GM21723 (cell line): Measurements from ENCODE around the gene UBL3.

ENCODE experiments used
- ATAC-seq: cut with Tn5 transposase; IDR thresholded peaks from one replicate; pipeline ENCODE4 v1.9.1; 2021; ENCODE audit warnings: mild to moderate bottlenecking, moderate library complexity; ENCODE audit not compliant: unreplicated experiment

UBL3 gene

GRCh38 chr13:29850213-29850898 is at the start of gene UBL3:
Gene UBL3, minus strand, starts transcription at chr13:29850617. Its CDS starts 1,079 bp downstream, at chr13:29849538.
- ATAC-seq = peak; percentile 86

GRCh38 chr13:29897102-29897501 is 46.7 kb upstream of the UBL3 start:
- ATAC-seq = no peak

GRCh38 chr13:29893438-29893837 is 43.0 kb upstream of the UBL3 start:
- no peak for ATAC-seq

GRCh38 chr13:29892151-29892550 is 41.7 kb upstream of the UBL3 start:
- ATAC-seq = no peak

GRCh38 chr13:29889111-29889510 is 38.7 kb upstream of the UBL3 start:
- ATAC-seq = no peak

- ATAC-seq = no peak
Observed at GRCh38 chr13:29888306-29888705, 37.9 kb upstream of the UBL3 start.

- no peak for ATAC-seq
Observed at GRCh38 chr13:29887686-29888085, 37.3 kb upstream of the UBL3 start.

- no peak for ATAC-seq
Observed at GRCh38 chr13:29887030-29887557, 36.7 kb upstream of the UBL3 start.

- ATAC-seq = no peak
Observed at GRCh38 chr13:29886446-29886845, 36.0 kb upstream of the UBL3 start.

GRCh38 chr13:29885989-29886388 is 35.6 kb upstream of the UBL3 start:
- no peak for ATAC-seq

- no peak for ATAC-seq
Observed at GRCh38 chr13:29884671-29885430, 34.4 kb upstream of the UBL3 start.

- no peak for ATAC-seq
Observed at GRCh38 chr13:29883941-29884518, 33.6 kb upstream of the UBL3 start.

GRCh38 chr13:29882076-29882475 is 31.7 kb upstream of the UBL3 start:
- no peak for ATAC-seq

GRCh38 chr13:29878101-29878500 is 27.7 kb upstream of the UBL3 start:
- no peak for ATAC-seq

GRCh38 chr13:29877456-29878078 is 27.1 kb upstream of the UBL3 start:
- no peak for ATAC-seq

GRCh38 chr13:29875646-29876045 is 25.2 kb upstream of the UBL3 start:
- no peak for ATAC-seq

GRCh38 chr13:29868581-29868980 is 18.2 kb upstream of the UBL3 start:
- ATAC-seq = no peak

- ATAC-seq = no peak
Observed at GRCh38 chr13:29865934-29866333, 15.5 kb upstream of the UBL3 start.

GRCh38 chr13:29861694-29862110 is 11.3 kb upstream of the UBL3 start:
- ATAC-seq = no peak

- no peak for ATAC-seq
Observed at GRCh38 chr13:29859971-29860370, 9.6 kb upstream of the UBL3 start.

- no peak for ATAC-seq
Observed at GRCh38 chr13:29858667-29859066, 8.2 kb upstream of the UBL3 start.
